ENCODE results near the gene RPTOR.
"Not testable (repeated sequence)": the region's sequence is repeated elsewhere in the genome, so short reads cannot be mapped to it uniquely, and the experiment has no call there.

The RPTOR gene

GRCh38 chr17:80619535-80620235 lies 75.0 kb downstream of the RPTOR start:
- DNase-seq (ENCODE audit: low read depth): no peak

GRCh38 chr17:80621335-80621996 lies 76.8 kb downstream of the RPTOR start:
- no peak for DNase-seq (ENCODE audit: low read depth)

GRCh38 chr17:80621997-80622357 lies 77.3 kb downstream of the RPTOR start:
- DNase-seq (ENCODE audit: low read depth): no peak

- DNase-seq (ENCODE audit: low read depth): no peak
Observed at GRCh38 chr17:80624864-80625263, 80.2 kb downstream of the RPTOR start.

GRCh38 chr17:80625627-80626026 lies 81.0 kb downstream of the RPTOR start:
- DNase-seq (ENCODE audit: low read depth): no peak

GRCh38 chr17:80628881-80629280 lies 84.2 kb downstream of the RPTOR start:
- DNase-seq (ENCODE audit: low read depth): not testable (repeated sequence)

- DNase-seq (ENCODE audit: low read depth): no peak
Observed at GRCh38 chr17:80629298-80630028, 84.8 kb downstream of the RPTOR start.

GRCh38 chr17:80630560-80631120 lies 86.0 kb downstream of the RPTOR start:
- no peak for DNase-seq (ENCODE audit: low read depth)

GRCh38 chr17:80631142-80632045 lies 86.8 kb downstream of the RPTOR start:
- DNase-seq (ENCODE audit: low read depth): no peak

GRCh38 chr17:80632046-80632581 lies 87.5 kb downstream of the RPTOR start:
- DNase-seq (ENCODE audit: low read depth): no peak

- DNase-seq (ENCODE audit: low read depth): no peak
Observed at GRCh38 chr17:80633207-80633606, 88.6 kb downstream of the RPTOR start.

- DNase-seq (ENCODE audit: low read depth): no peak
Observed at GRCh38 chr17:80633994-80634566, 89.4 kb downstream of the RPTOR start.

- no peak for DNase-seq (ENCODE audit: low read depth)
Observed at GRCh38 chr17:80636361-80637018, 91.9 kb downstream of the RPTOR start.

GRCh38 chr17:80637048-80637781 lies 92.6 kb downstream of the RPTOR start:
- DNase-seq (ENCODE audit: low read depth): no peak

GRCh38 chr17:80639658-80640057 lies 95.0 kb downstream of the RPTOR start:
- no peak for DNase-seq (ENCODE audit: low read depth)

GRCh38 chr17:80640366-80641084 lies 95.9 kb downstream of the RPTOR start:
- no peak for DNase-seq (ENCODE audit: low read depth)

GRCh38 chr17:80643326-80644099 lies 98.9 kb downstream of the RPTOR start:
- DNase-seq (ENCODE audit: low read depth): no peak

GRCh38 chr17:80644536-80644935 lies 99.9 kb downstream of the RPTOR start:
- DNase-seq (ENCODE audit: low read depth): no peak

All from stimulated activated CD8-positive, alpha-beta memory T cell treated with anti-CD3 and anti-CD28 coated beads, Interleukin-12 subunit alpha, Interleukin-12 subunit beta, amount 100 ng/mL, for 4 hours (primary cell).